ENCODE measurements around the gene CNTN5. TPM values are rescaled to one million over a fixed set of nuclear protein-coding genes. Genes with fewer than 3 reads are reported as not detected.

Gene CNTN5
- total RNA-seq, 4 donors from 2014 or later, result not detected

GRCh38 chr11:100340466-100341319 lies 1319.9 kb downstream of the CNTN5 start:
- TF ChIP-seq, protein P1, sequence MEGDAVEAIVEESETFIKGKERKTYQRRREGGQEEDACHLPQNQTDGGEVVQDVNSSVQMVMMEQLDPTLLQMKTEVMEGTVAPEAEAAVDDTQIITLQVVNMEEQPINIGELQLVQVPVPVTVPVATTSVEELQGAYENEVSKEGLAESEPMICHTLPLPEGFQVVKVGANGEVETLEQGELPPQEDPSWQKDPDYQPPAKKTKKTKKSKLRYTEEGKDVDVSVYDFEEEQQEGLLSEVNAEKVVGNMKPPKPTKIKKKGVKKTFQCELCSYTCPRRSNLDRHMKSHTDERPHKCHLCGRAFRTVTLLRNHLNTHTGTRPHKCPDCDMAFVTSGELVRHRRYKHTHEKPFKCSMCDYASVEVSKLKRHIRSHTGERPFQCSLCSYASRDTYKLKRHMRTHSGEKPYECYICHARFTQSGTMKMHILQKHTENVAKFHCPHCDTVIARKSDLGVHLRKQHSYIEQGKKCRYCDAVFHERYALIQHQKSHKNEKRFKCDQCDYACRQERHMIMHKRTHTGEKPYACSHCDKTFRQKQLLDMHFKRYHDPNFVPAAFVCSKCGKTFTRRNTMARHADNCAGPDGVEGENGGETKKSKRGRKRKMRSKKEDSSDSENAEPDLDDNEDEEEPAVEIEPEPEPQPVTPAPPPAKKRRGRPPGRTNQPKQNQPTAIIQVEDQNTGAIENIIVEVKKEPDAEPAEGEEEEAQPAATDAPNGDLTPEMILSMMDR (IDR thresholded peaks at IDR 0.05), result no peak
- TF ChIP-seq POLR2AphosphoS5 (IDR thresholded peaks at IDR 0.05) (no peak), EP300 (IDR thresholded peaks at IDR 0.05) (no peak), POLR2A (IDR thresholded peaks at IDR 0.05) (no peak)
- H3K27me3 ChIP-seq, result no peaks in the 10 kb centered on the region
- 42% methylated on average over 9 of the region's 9 CpGs for WGBS
- H3K4me1 ChIP-seq, result no peaks in the 10 kb centered on the region
- DNase-seq (ENCODE audit: low spot score in 2 of 2), result no peak
- H3K27ac ChIP-seq, result no peak overlapping the region
- H3K9me3 ChIP-seq, result no peaks in the 10 kb centered on the region
- no peak overlapping the region for H3K4me3 ChIP-seq
- H3K36me3 ChIP-seq, result no peaks in the 10 kb centered on the region

GRCh38 chr11:100353083-100353482 lies 1332.3 kb downstream of the CNTN5 start:
- Histone ChIP-seq H3K9me3 (no peaks in the 10 kb centered on the region), H3K27ac (no peak overlapping the region), H3K27me3 (no peaks in the 10 kb centered on the region), H3K4me3 (no peak overlapping the region), H3K4me1 (no peaks in the 10 kb centered on the region), H3K36me3 (no peaks in the 10 kb centered on the region)
- TF ChIP-seq POLR2A (IDR thresholded peaks at IDR 0.05) (no peak), POLR2AphosphoS5 (IDR thresholded peaks at IDR 0.05) (no peak), EP300 (IDR thresholded peaks at IDR 0.05) (no peak)
- TF ChIP-seq, protein P1 (IDR thresholded peaks at IDR 0.05), result no peak
- DNase-seq (ENCODE audit: low spot score in 2 of 2), result no peak

DNA sequence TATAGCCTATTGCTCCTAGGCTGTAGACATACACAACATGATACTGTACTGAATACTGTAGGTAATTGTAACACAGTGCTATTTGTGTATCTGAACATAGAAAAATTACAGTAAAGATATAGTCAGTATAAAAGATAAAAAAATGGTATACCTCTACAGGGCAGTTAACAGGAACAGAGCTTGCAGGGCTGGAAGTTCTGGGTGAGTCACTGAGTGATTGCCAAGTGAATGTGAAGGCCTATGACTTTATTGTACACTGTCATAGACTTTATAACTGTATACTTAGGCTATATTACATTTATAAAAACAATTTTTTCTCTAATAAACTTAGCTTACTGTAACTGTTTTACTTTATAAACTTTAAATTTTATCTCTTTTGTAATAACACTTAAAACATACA lies 1334.0 kb downstream of the CNTN5 start:
- H3K4me3 ChIP-seq, result no peak overlapping the region
- no peaks in the 10 kb centered on the region for H3K27me3 ChIP-seq
- H3K4me1 ChIP-seq, result no peaks in the 10 kb centered on the region
- no peak overlapping the region for H3K27ac ChIP-seq
- H3K9me3 ChIP-seq, result no peaks in the 10 kb centered on the region
- no peak for DNase-seq (ENCODE audit: low spot score in 2 of 2)
- no peaks in the 10 kb centered on the region for H3K36me3 ChIP-seq
- no peak for TF ChIP-seq EP300 (IDR thresholded peaks at IDR 0.05)

- H3K36me3 ChIP-seq, result no peaks in the 10 kb centered on the region
- WGBS, result 61% methylated on average over 4 of the region's 4 CpGs
- TF ChIP-seq, protein P1 (IDR thresholded peaks at IDR 0.05), result no peak
- TF ChIP-seq EP300 (IDR thresholded peaks at IDR 0.05) (no peak), POLR2AphosphoS5 (IDR thresholded peaks at IDR 0.05) (no peak), POLR2A (IDR thresholded peaks at IDR 0.05) (no peak)
- H3K27me3 ChIP-seq, result no peaks in the 10 kb centered on the region
- H3K4me3 ChIP-seq, result no peak overlapping the region
- DNase-seq (ENCODE audit: low spot score in 2 of 2), result no peak
- no peaks in the 10 kb centered on the region for H3K4me1 ChIP-seq
- H3K27ac ChIP-seq, result no peak overlapping the region
- no peaks in the 10 kb centered on the region for H3K9me3 ChIP-seq
Observed at GRCh38 chr11:100356035-100356434, 1335.3 kb downstream of the CNTN5 start.

DNA sequence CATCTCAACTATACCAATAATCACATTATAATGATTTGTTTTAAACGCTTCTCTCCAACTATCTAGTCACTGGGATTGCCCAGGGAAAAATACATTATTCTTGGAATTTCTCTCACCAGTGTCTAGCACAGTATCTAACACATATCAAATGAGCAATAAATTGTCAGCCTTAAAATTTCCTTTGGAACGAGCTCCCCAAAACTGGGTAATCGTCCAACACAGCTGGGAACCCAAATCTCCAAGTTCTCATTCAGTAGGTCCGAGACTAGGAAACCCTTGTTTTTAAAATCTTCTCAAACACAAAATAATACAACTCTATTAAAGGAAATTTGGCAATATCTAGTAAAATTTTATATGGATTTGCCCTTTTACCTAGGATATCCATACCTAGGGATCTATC lies 1338.5 kb downstream of the CNTN5 start:
- H3K4me3 ChIP-seq, result no peak overlapping the region
- WGBS, result 62% methylated on average over 4 of the region's 4 CpGs
- no peaks in the 10 kb centered on the region for H3K4me1 ChIP-seq
- H3K27ac ChIP-seq, result no peak overlapping the region
- no peaks in the 10 kb centered on the region for H3K9me3 ChIP-seq
- H3K36me3 ChIP-seq, result no peaks in the 10 kb centered on the region
- TF ChIP-seq POLR2A (IDR thresholded peaks at IDR 0.05) (no peak), POLR2AphosphoS5 (IDR thresholded peaks at IDR 0.05) (no peak), EP300 (IDR thresholded peaks at IDR 0.05) (no peak)
- TF ChIP-seq, protein P1 (IDR thresholded peaks at IDR 0.05), result no peak
- DNase-seq (ENCODE audit: low spot score in 2 of 2), result no peak
- H3K27me3 ChIP-seq, result no peaks in the 10 kb centered on the region

All from suprapubic skin (tissue), 4 donors.